Activated CD8-positive, alpha-beta memory T cell treated with anti-CD3 and anti-CD28 coated beads for 24 hours (primary cell): ENCODE results near the gene CBFA2T2.
"Not testable (repeated sequence)": the region's sequence is repeated elsewhere in the genome, so short reads cannot be mapped to it uniquely, and the experiment has no call there.

Source experiments
- DNase-seq: peaks from one replicate; pipeline ENCODE4 v3.0.0-alpha.2; 2020

Gene CBFA2T2

GRCh38 chr20:33630507-33630906, 140.6 kb downstream of the CBFA2T2 start:
- no peak for DNase-seq

- DNase-seq = not testable (repeated sequence)
Measured at GRCh38 chr20:33631910-33632309, 142.0 kb downstream of the CBFA2T2 start.

GRCh38 chr20:33635341-33635740, 145.4 kb downstream of the CBFA2T2 start:
- DNase-seq = no peak

GRCh38 chr20:33636776-33637175, 146.9 kb downstream of the CBFA2T2 start:
- DNase-seq = no peak

GRCh38 chr20:33640287-33640686, 150.4 kb downstream of the CBFA2T2 start:
- peak; percentile 15 for DNase-seq

- DNase-seq = no peak
Measured at GRCh38 chr20:33644313-33645071, 154.6 kb downstream of the CBFA2T2 start.

GRCh38 chr20:33645072-33645358, 155.1 kb downstream of the CBFA2T2 start:
- DNase-seq = no peak

- DNase-seq = no peak
Measured at GRCh38 chr20:33645396-33645795, 155.5 kb downstream of the CBFA2T2 start.

GRCh38 chr20:33646191-33646590, 156.3 kb downstream of the CBFA2T2 start:
- DNase-seq = no peak

- not testable (repeated sequence) for DNase-seq
Measured at GRCh38 chr20:33646959-33647602, 157.2 kb downstream of the CBFA2T2 start.

GRCh38 chr20:33647603-33648395, 157.9 kb downstream of the CBFA2T2 start:
- no peak for DNase-seq

- DNase-seq = no peak
Measured at GRCh38 chr20:33648396-33649004, 158.6 kb downstream of the CBFA2T2 start.

- no peak for DNase-seq
Measured at GRCh38 chr20:33649201-33649681, 159.3 kb downstream of the CBFA2T2 start.

GRCh38 chr20:33650111-33650752, 160.3 kb downstream of the CBFA2T2 start:
- DNase-seq = no peak

- no peak for DNase-seq
Measured at GRCh38 chr20:33650753-33651561, 161.1 kb downstream of the CBFA2T2 start.

- DNase-seq = no peak
Measured at GRCh38 chr20:33651562-33652048, 161.7 kb downstream of the CBFA2T2 start.

- DNase-seq = peak; percentile 74
Measured at GRCh38 chr20:33653218-33653899, 163.5 kb downstream of the CBFA2T2 start.

- DNase-seq = no peak
Measured at GRCh38 chr20:33653900-33654596, 164.2 kb downstream of the CBFA2T2 start.

- no peak for DNase-seq
Measured at GRCh38 chr20:33654680-33655161, 164.8 kb downstream of the CBFA2T2 start.

- no peak for DNase-seq
Measured at GRCh38 chr20:33655164-33655563, 165.3 kb downstream of the CBFA2T2 start.
